Natural killer cell (primary cell): ENCODE data around the gene TENM4. TPM values are rescaled to one million over a fixed set of nuclear protein-coding genes. Genes with fewer than 3 reads are reported as not detected.

Experiments used
- ATAC-seq, 3 donors: fragments of 150-1000 bp in 2 of 3; fragments of 200-7000 bp in 1 of 3; cut with Tn5 transposase; 1 replicate in 1 of 3; 2 replicates in 2 of 3; pipeline ENCODE4 v1.10.0; 2021; ENCODE audit warnings: mild to moderate bottlenecking in 2 of 3, moderate library complexity in 2 of 3
- DNase-seq, 2 donors: peaks; one replicate each; pipeline versions ENCODE4 v3.0.0 to v3.0.0-alpha.2; 2013 to 2021; ENCODE audit warnings: mixed read lengths in 1 of 2
- H3K27ac ChIP-seq: one replicate; pipeline ENCODE4 v1.5.1; 2013; ENCODE audit warnings: mild to moderate bottlenecking, low read length
- H3K27me3 ChIP-seq: one replicate; pipeline ENCODE4 v1.6.1; 2013; ENCODE audit warnings: low read length; ENCODE audit not compliant: control insufficient read depth, insufficient read depth
- H3K36me3 ChIP-seq: one replicate; pipeline ENCODE4 v1.6.1; 2013; ENCODE audit warnings: low read length; ENCODE audit not compliant: control insufficient read depth, insufficient read depth
- H3K4me1 ChIP-seq: one replicate; pipeline ENCODE4 v1.6.1; 2013; ENCODE audit warnings: low read length; ENCODE audit not compliant: control insufficient read depth, insufficient read depth
- H3K4me3 ChIP-seq: one replicate; pipeline ENCODE4 v1.5.1; 2013; ENCODE audit warnings: low read length
- H3K9me3 ChIP-seq: one replicate; pipeline ENCODE4 v1.6.1; 2013; ENCODE audit warnings: low read length; ENCODE audit not compliant: control insufficient read depth, insufficient read depth
- H3K27ac Mint-ChIP-seq, 2 donors: one replicate each; pipeline ENCODE4 v1.8.0; 2022; ENCODE audit warnings: mild to moderate bottlenecking in 2 of 2, mixed read lengths in 2 of 2, moderate library complexity in 1 of 2
- H3K27me3 Mint-ChIP-seq, 2 donors: one replicate each; pipeline ENCODE4 v1.8.0; 2022; ENCODE audit warnings: low read depth in 2 of 2, mixed read lengths in 2 of 2
- H3K36me3 Mint-ChIP-seq: one replicate; pipeline ENCODE4 v1.8.0; 2022; ENCODE audit warnings: mixed read lengths
- H3K4me1 Mint-ChIP-seq, 2 donors: one replicate each; pipeline ENCODE4 v1.8.0; 2022; ENCODE audit warnings: mixed read lengths in 2 of 2
- H3K4me3 Mint-ChIP-seq: one replicate; pipeline ENCODE4 v1.8.0; 2022; ENCODE audit warnings: mild to moderate bottlenecking, moderate library complexity, mixed read lengths
- H3K9me3 Mint-ChIP-seq, 2 donors: one replicate each; pipeline ENCODE4 v1.8.0; 2022; ENCODE audit warnings: mixed read lengths in 2 of 2
- CTCF ChIP-seq: fragments of 200-600 bp; IDR thresholded peaks from one replicate; pipeline ENCODE4 v1.8.0; 2022; ENCODE audit warnings: antibody characterized with exemption
- WGBS: methylation state at CpG from one replicate; pipeline ENCODE4 v1.1.7; 2013; ENCODE audit warnings: missing lambda C conversion rate; ENCODE audit not compliant: insufficient coverage; 5-methylcytosine and 5-hydroxymethylcytosine counted together
- intact Hi-C: fragments of 100-400 bp; cut with micrococcal nuclease; formaldehyde crosslinking; loops from one replicate; pipeline ENCODE4 v1.14.2; 2022
- total RNA-seq, 4 donors: library from RNA; stranded (reverse); fragments of 120-200 nt in 1 of 4; gene quantifications; one replicate each; pipeline versions ENCODE4 v1.2.3 to v1.2.4, GENCODE V29; 2013 to 2022

Gene TENM4
- total RNA-seq, 3 donors from 2014 or later (not counting 1 experiment from before 2014, with no cell fraction given): 0.63 to 0.75 TPM; not detected in 1

GRCh38 chr11:78651136-78651775, 789.6 kb downstream of the TENM4 start:
- Histone ChIP-seq H3K27ac (no peak overlapping the region), H3K4me1 (no peaks in the 10 kb centered on the region), H3K4me3 (no peak overlapping the region), H3K9me3 (no peaks in the 10 kb centered on the region), H3K36me3 (no peaks in the 10 kb centered on the region), H3K27me3 (no peaks in the 10 kb centered on the region)
- TF ChIP-seq CTCF: no peak
- intact Hi-C loops: no loop called here
- Mint-ChIP-seq H3K27ac (no peak overlapping the region), H3K9me3 (no peaks in the 10 kb centered on the region), H3K4me1 (no peaks in the 10 kb centered on the region), H3K36me3 (no peaks in the 10 kb centered on the region), H3K27me3 (no peaks in the 10 kb centered on the region), H3K4me3 (no peak overlapping the region)
- WGBS: 70% methylated on average over 10 of the region's 13 CpGs
- no peak for ATAC-seq
- DNase-seq: no peak

- 72% methylated on average over 10 of the region's 10 CpGs for WGBS
- no peak for TF ChIP-seq CTCF
- H3K4me1 Mint-ChIP-seq: peaks cover 0 to 5% of the 10 kb centered on the region in 2 donors
- peaks cover 0 to 2% of the 10 kb centered on the region in 2 donors for H3K27me3 Mint-ChIP-seq
- no peak for ATAC-seq
- H3K36me3 Mint-ChIP-seq: no peaks in the 10 kb centered on the region
- Histone ChIP-seq H3K9me3 (no peaks in the 10 kb centered on the region), H3K36me3 (no peaks in the 10 kb centered on the region), H3K27me3 (no peaks in the 10 kb centered on the region), H3K4me1 (peaks cover 5% of the 10 kb centered on the region), H3K4me3 (no peak overlapping the region), H3K27ac (no peak overlapping the region)
- intact Hi-C loops: no loop called here
- H3K27ac Mint-ChIP-seq: no peak overlapping the region
- H3K9me3 Mint-ChIP-seq: no peaks in the 10 kb centered on the region
- H3K4me3 Mint-ChIP-seq: no peak overlapping the region
- no peak for DNase-seq
These were observed 791.2 kb downstream of the TENM4 start for GRCh38 chr11:78649361-78650215.

- Mint-ChIP-seq H3K9me3 (no peaks in the 10 kb centered on the region), H3K27me3 (peaks cover 0 to 2% of the 10 kb centered on the region in 2 donors), H3K36me3 (no peaks in the 10 kb centered on the region), H3K4me3 (no peak overlapping the region), H3K27ac (no peak overlapping the region), H3K4me1 (peaks cover 0 to 5% of the 10 kb centered on the region in 2 donors)
- Histone ChIP-seq H3K9me3 (no peaks in the 10 kb centered on the region), H3K27ac (no peak overlapping the region), H3K4me1 (peaks cover 5% of the 10 kb centered on the region), H3K36me3 (no peaks in the 10 kb centered on the region), H3K4me3 (no peak overlapping the region), H3K27me3 (no peaks in the 10 kb centered on the region)
- ATAC-seq (no peak), DNase-seq (no peak)
- intact Hi-C loops: no loop called here
- 82% methylated on average over 9 of the region's 9 CpGs for WGBS
- TF ChIP-seq CTCF: no peak
These were observed 792.6 kb downstream of the TENM4 start for GRCh38 chr11:78647986-78648875.
